Astrocyte (in vitro differentiated cells and primary cell): ENCODE data around the gene RARRES1. TPM values are rescaled to one million over a fixed set of nuclear protein-coding genes. Genes with fewer than 3 reads are reported as not detected.

Experiments
- DNase-seq: peaks from one replicate; pipeline ENCODE4 v3.0.0-alpha.2; 2010; ENCODE audit warnings: low read depth
- FAIRE-seq: peaks from 2 replicates; lab custom pipeline; 2011; peaks lifted over from hg19 to GRCh38; lab: Jason Lieb, UNC
- H2AFZ ChIP-seq: 2 replicates; pipeline ENCODE4 v1.6.0; 2012; ENCODE audit warnings: low read depth, low read length, inconsistent platforms
- H3K27ac ChIP-seq: 2 replicates; pipeline ENCODE4 v1.5.1; 2011; ENCODE audit warnings: low read depth, low read length, inconsistent platforms
- H3K27me3 ChIP-seq: 2 replicates; pipeline ENCODE4 v1.6.0; 2011; ENCODE audit warnings: low read length, inconsistent platforms; ENCODE audit not compliant: insufficient read depth
- H3K36me3 ChIP-seq: 2 replicates; pipeline ENCODE4 v1.5.1; 2011; ENCODE audit warnings: low read length, inconsistent platforms; ENCODE audit not compliant: insufficient read depth
- H3K4me1 ChIP-seq: 2 replicates; pipeline ENCODE4 v1.5.1; 2011; ENCODE audit warnings: low read length, inconsistent platforms; ENCODE audit not compliant: insufficient read depth
- H3K4me2 ChIP-seq: 2 replicates; pipeline ENCODE4 v1.6.0; 2012; ENCODE audit warnings: low read length, inconsistent platforms
- H3K4me3 ChIP-seq: 2 replicates; pipeline ENCODE4 v1.5.1; 2011; ENCODE audit warnings: low read depth, mild to moderate bottlenecking, low read length, inconsistent platforms; ENCODE audit not compliant: insufficient read depth
- H3K79me2 ChIP-seq: 2 replicates; pipeline ENCODE4 v1.6.0; 2012; ENCODE audit warnings: mild to moderate bottlenecking, low read length, inconsistent platforms; ENCODE audit not compliant: insufficient read depth
- H3K9ac ChIP-seq: 2 replicates; pipeline ENCODE4 v1.6.0; 2012; ENCODE audit warnings: mild to moderate bottlenecking, low read length, inconsistent platforms
- H3K9me3 ChIP-seq: 2 replicates; pipeline ENCODE4 v1.5.1; 2012; ENCODE audit warnings: low read depth, mild to moderate bottlenecking, low read length, inconsistent platforms; ENCODE audit not compliant: insufficient read depth
- H4K20me1 ChIP-seq: 2 replicates; pipeline ENCODE4 v1.6.0; 2012; ENCODE audit warnings: low read length, inconsistent platforms; ENCODE audit not compliant: insufficient read depth
- H3K27ac Mint-ChIP-seq: one replicate; pipeline ENCODE4 v1.8.0; 2021; ENCODE audit warnings: mild to moderate bottlenecking, mixed read lengths; ENCODE audit not compliant: unreplicated experiment
- H3K27me3 Mint-ChIP-seq: one replicate; pipeline ENCODE4 v1.8.0; 2021; ENCODE audit warnings: low read depth, mixed read lengths; ENCODE audit not compliant: unreplicated experiment
- H3K36me3 Mint-ChIP-seq: one replicate; pipeline ENCODE4 v1.8.0; 2021; ENCODE audit warnings: low read depth, mixed read lengths; ENCODE audit not compliant: unreplicated experiment
- H3K4me1 Mint-ChIP-seq: one replicate; pipeline ENCODE4 v1.8.0; 2021; ENCODE audit warnings: low read depth, mixed read lengths; ENCODE audit not compliant: unreplicated experiment
- H3K4me3 Mint-ChIP-seq: one replicate; pipeline ENCODE4 v1.8.0; 2021; ENCODE audit warnings: mild to moderate bottlenecking, moderate library complexity, mixed read lengths; ENCODE audit not compliant: unreplicated experiment
- H3K9me3 Mint-ChIP-seq: one replicate; pipeline ENCODE4 v1.8.0; 2021; ENCODE audit warnings: mild to moderate bottlenecking, mixed read lengths; ENCODE audit not compliant: unreplicated experiment
- EZH2 ChIP-seq: IDR thresholded peaks from 2 replicates; pipeline ENCODE4 v1.6.1; 2012; ENCODE audit warnings: mild to moderate bottlenecking, low read length, inconsistent platforms; ENCODE audit not compliant: insufficient read depth
- total RNA-seq: library from RNA; stranded (reverse); gene quantifications from 2 replicates; pipeline ENCODE4 v1.2.1, GENCODE V29; 2021
- TF ChIP-seq, protein P1 (sequence below): IDR thresholded peaks from 2 replicates; pipeline ENCODE4 v1.5.1; 2011; ENCODE audit warnings: low read depth, mild to moderate bottlenecking, inconsistent platforms, low read length, moderate library complexity; ENCODE audit not compliant: insufficient read depth

Gene RARRES1
- total RNA-seq, 1 donor from 2014 or later, result 1.2 TPM

DNA sequence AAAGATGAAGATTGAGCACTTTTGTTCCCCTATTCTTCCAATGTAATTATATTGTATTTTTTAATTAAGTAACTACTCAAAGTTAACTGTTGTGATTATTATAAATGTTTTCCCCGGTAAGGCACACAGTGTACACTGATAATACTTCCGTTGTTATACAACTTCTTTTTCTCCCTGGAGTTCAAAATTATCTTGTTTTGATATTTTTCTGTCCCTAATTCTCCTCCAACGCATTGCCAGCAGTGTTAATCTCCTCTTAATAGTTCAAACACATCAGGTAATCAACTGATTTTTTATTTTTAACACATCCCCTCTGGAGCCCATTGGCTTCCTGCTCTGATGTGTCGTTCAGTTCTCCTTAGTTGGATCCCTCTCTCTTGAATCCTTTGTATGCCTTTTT, 37.3 kb upstream of the RARRES1 start:
- Histone ChIP-seq H3K27me3 (no peaks in the 10 kb centered on the region), H3K36me3 (no peaks in the 10 kb centered on the region), H3K9me3 (no peaks in the 10 kb centered on the region), H2AFZ (no peak overlapping the region), H3K79me2 (no peaks in the 10 kb centered on the region), H3K4me2 (peak overlapping the region; percentile 76), H3K27ac (peak overlapping the region; percentile 81), H4K20me1 (no peaks in the 10 kb centered on the region), H3K4me1 (peaks cover 36% of the 10 kb centered on the region), H3K9ac (peak overlapping the region; percentile 68), H3K4me3 (peak overlapping the region; percentile 6)
- no peak overlapping the region for H3K4me3 Mint-ChIP-seq
- peaks cover 2% of the 10 kb centered on the region for H3K36me3 Mint-ChIP-seq
- peak overlapping the region; percentile 63 for H3K27ac Mint-ChIP-seq
- no peak for DNase-seq
- no peak for FAIRE-seq
- peaks cover 4% of the 10 kb centered on the region for H3K27me3 Mint-ChIP-seq
- H3K4me1 Mint-ChIP-seq, result peaks cover 29% of the 10 kb centered on the region
- H3K9me3 Mint-ChIP-seq, result no peaks in the 10 kb centered on the region
- TF ChIP-seq, protein P1, sequence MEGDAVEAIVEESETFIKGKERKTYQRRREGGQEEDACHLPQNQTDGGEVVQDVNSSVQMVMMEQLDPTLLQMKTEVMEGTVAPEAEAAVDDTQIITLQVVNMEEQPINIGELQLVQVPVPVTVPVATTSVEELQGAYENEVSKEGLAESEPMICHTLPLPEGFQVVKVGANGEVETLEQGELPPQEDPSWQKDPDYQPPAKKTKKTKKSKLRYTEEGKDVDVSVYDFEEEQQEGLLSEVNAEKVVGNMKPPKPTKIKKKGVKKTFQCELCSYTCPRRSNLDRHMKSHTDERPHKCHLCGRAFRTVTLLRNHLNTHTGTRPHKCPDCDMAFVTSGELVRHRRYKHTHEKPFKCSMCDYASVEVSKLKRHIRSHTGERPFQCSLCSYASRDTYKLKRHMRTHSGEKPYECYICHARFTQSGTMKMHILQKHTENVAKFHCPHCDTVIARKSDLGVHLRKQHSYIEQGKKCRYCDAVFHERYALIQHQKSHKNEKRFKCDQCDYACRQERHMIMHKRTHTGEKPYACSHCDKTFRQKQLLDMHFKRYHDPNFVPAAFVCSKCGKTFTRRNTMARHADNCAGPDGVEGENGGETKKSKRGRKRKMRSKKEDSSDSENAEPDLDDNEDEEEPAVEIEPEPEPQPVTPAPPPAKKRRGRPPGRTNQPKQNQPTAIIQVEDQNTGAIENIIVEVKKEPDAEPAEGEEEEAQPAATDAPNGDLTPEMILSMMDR, result no peak
- TF ChIP-seq EZH2, result no peak

GRCh38 chr3:158768881-158769543, 36.8 kb upstream of the RARRES1 start:
- Histone ChIP-seq H2AFZ (no peak overlapping the region), H4K20me1 (no peaks in the 10 kb centered on the region), H3K4me1 (peaks cover 36% of the 10 kb centered on the region), H3K36me3 (no peaks in the 10 kb centered on the region), H3K4me3 (peak overlapping the region; percentile 15), H3K79me2 (no peaks in the 10 kb centered on the region), H3K27ac (peak overlapping the region; percentile 81), H3K4me2 (peak overlapping the region; percentile 76), H3K9me3 (no peaks in the 10 kb centered on the region), H3K27me3 (no peaks in the 10 kb centered on the region), H3K9ac (peak overlapping the region; percentile 66)
- DNase-seq (peak; percentile 98), FAIRE-seq (peak; percentile 83)
- H3K9me3 Mint-ChIP-seq, result no peaks in the 10 kb centered on the region
- peak overlapping the region; percentile 63 for H3K27ac Mint-ChIP-seq
- peaks cover 29% of the 10 kb centered on the region for H3K4me1 Mint-ChIP-seq
- peaks cover 4% of the 10 kb centered on the region for H3K36me3 Mint-ChIP-seq
- TF ChIP-seq, protein P1, result no peak
- TF ChIP-seq EZH2, result no peak
- H3K27me3 Mint-ChIP-seq, result peaks cover 5% of the 10 kb centered on the region
- H3K4me3 Mint-ChIP-seq, result peak overlapping the region; percentile 43

- Histone ChIP-seq H3K27ac (peak overlapping the region; percentile 81), H3K4me3 (peak overlapping the region; percentile 15), H3K9me3 (no peaks in the 10 kb centered on the region), H3K36me3 (no peaks in the 10 kb centered on the region), H3K27me3 (no peaks in the 10 kb centered on the region), H3K4me1 (peaks cover 36% of the 10 kb centered on the region), H2AFZ (peak overlapping the region; percentile 53), H3K79me2 (no peaks in the 10 kb centered on the region), H3K9ac (peak overlapping the region; percentile 66), H3K4me2 (peak overlapping the region; percentile 76), H4K20me1 (no peaks in the 10 kb centered on the region)
- Mint-ChIP-seq H3K4me1 (peaks cover 29% of the 10 kb centered on the region), H3K9me3 (no peaks in the 10 kb centered on the region), H3K27me3 (peaks cover 6% of the 10 kb centered on the region), H3K27ac (no peak overlapping the region), H3K36me3 (peaks cover 4% of the 10 kb centered on the region), H3K4me3 (no peak overlapping the region)
- FAIRE-seq (no peak), DNase-seq (peak; percentile 74)
- TF ChIP-seq EZH2, result no peak
- TF ChIP-seq, protein P1, result no peak
Measured at GRCh38 chr3:158768361-158768787, 36.1 kb upstream of the RARRES1 start.
